IPS-18c (cell line): ENCODE measurements around the gene MRPL40.

Experiments
- H3K4me3 ChIP-seq: 2 replicates; pipeline ENCODE4 v1.7.0; 2013; ENCODE audit warnings: low read depth, mild to moderate bottlenecking, low read length, moderate library complexity; ENCODE audit not compliant: insufficient read depth
- H3K9me3 ChIP-seq: one replicate; pipeline ENCODE4 v1.6.1; 2013; ENCODE audit warnings: mild to moderate bottlenecking, low read length, moderate library complexity; ENCODE audit not compliant: control insufficient read depth, insufficient read depth

The MRPL40 gene

GRCh38 chr22:19466848-19467752, 34.8 kb downstream of the MRPL40 start:
- Histone ChIP-seq H3K4me3 (no peak overlapping the region), H3K9me3 (peaks cover 2% of the 10 kb centered on the region)

- no peak overlapping the region for H3K4me3 ChIP-seq
- H3K9me3 ChIP-seq: peaks cover 2% of the 10 kb centered on the region
Measured at GRCh38 chr22:19467912-19468311, 35.6 kb downstream of the MRPL40 start.

- H3K9me3 ChIP-seq: peaks cover 2% of the 10 kb centered on the region
- H3K4me3 ChIP-seq: no peak overlapping the region
Measured at GRCh38 chr22:19469421-19469820, 37.1 kb downstream of the MRPL40 start.

GRCh38 chr22:19470010-19470409, 37.7 kb downstream of the MRPL40 start:
- Histone ChIP-seq H3K9me3 (peaks cover 2% of the 10 kb centered on the region), H3K4me3 (no peak overlapping the region)

GRCh38 chr22:19471572-19471971, 39.2 kb downstream of the MRPL40 start:
- Histone ChIP-seq H3K9me3 (peaks cover 2% of the 10 kb centered on the region), H3K4me3 (no peak overlapping the region)

GRCh38 chr22:19472233-19472632, 39.9 kb downstream of the MRPL40 start:
- Histone ChIP-seq H3K9me3 (peaks cover 2% of the 10 kb centered on the region), H3K4me3 (no peak overlapping the region)

- Histone ChIP-seq H3K4me3 (no peak overlapping the region), H3K9me3 (peaks cover 2% of the 10 kb centered on the region)
Measured at GRCh38 chr22:19473578-19473977, 41.2 kb downstream of the MRPL40 start.

GRCh38 chr22:19476023-19476422, 43.7 kb downstream of the MRPL40 start:
- Histone ChIP-seq H3K4me3 (no peak overlapping the region), H3K9me3 (no peaks in the 10 kb centered on the region)

GRCh38 chr22:19477321-19478044, 45.1 kb downstream of the MRPL40 start:
- Histone ChIP-seq H3K9me3 (no peaks in the 10 kb centered on the region), H3K4me3 (peak overlapping the region; percentile 88)

GRCh38 chr22:19478045-19478900, 45.9 kb downstream of the MRPL40 start:
- H3K9me3 ChIP-seq: no peaks in the 10 kb centered on the region
- peak overlapping the region; percentile 88 for H3K4me3 ChIP-seq

GRCh38 chr22:19478901-19479354, 46.6 kb downstream of the MRPL40 start, which contains the start of gene UFD1:
TSS of gene UFD1 (minus strand) at chr22:19479193. CDS start at chr22:19479085, 108 bp downstream.
- Histone ChIP-seq H3K4me3 (peak within 1 kb of the TSS; percentile 88), H3K9me3 (no peaks in the 10 kb centered on the region)

GRCh38 chr22:19479355-19480172, 47.2 kb downstream of the MRPL40 start, which contains the start of gene CDC45:
TSS of gene CDC45 (plus strand) at chr22:19479920. CDS start at chr22:19479969, 49 bp downstream.
- Histone ChIP-seq H3K4me3 (peak within 1 kb of the TSS; percentile 88), H3K9me3 (no peaks in the 10 kb centered on the region)

GRCh38 chr22:19480173-19480568, 47.8 kb downstream of the MRPL40 start:
- no peaks in the 10 kb centered on the region for H3K9me3 ChIP-seq
- H3K4me3 ChIP-seq: peak overlapping the region; percentile 81

- H3K4me3 ChIP-seq: peak overlapping the region; percentile 81
- no peaks in the 10 kb centered on the region for H3K9me3 ChIP-seq
Measured at GRCh38 chr22:19480789-19481188, 48.4 kb downstream of the MRPL40 start.

- H3K4me3 ChIP-seq: no peak overlapping the region
- H3K9me3 ChIP-seq: no peaks in the 10 kb centered on the region
Measured at GRCh38 chr22:19482297-19482696, 50.0 kb downstream of the MRPL40 start.

- H3K4me3 ChIP-seq: no peak overlapping the region
- no peaks in the 10 kb centered on the region for H3K9me3 ChIP-seq
Measured at GRCh38 chr22:19483481-19484244, 51.3 kb downstream of the MRPL40 start.
